ENCODE results near the gene ARF3.

- TF ChIP-seq CTCF (IDR thresholded peaks at IDR 0.05) (no peak), RELA (CRISPR knock-in tag; IDR thresholded peaks at IDR 0.05; ENCODE audit: borderline replicate concordance) (no peak), USF2 (CRISPR knock-in tag; IDR thresholded peaks at IDR 0.05) (no peak), E2F1 (CRISPR knock-in tag; IDR thresholded peaks at IDR 0.05) (no peak), FOXK1 (CRISPR knock-in tag; IDR thresholded peaks at IDR 0.05) (no peak), AFF4 (CRISPR knock-in tag; IDR thresholded peaks at IDR 0.05; ENCODE audit: borderline replicate concordance) (no peak)
Measured at GRCh38 chr12:48967991-48968390, 10.7 kb upstream of the ARF3 start.

All from WTC11 (cell line).